ENCODE results near the gene DYNLT1.

DYNLT1 gene

DNA sequence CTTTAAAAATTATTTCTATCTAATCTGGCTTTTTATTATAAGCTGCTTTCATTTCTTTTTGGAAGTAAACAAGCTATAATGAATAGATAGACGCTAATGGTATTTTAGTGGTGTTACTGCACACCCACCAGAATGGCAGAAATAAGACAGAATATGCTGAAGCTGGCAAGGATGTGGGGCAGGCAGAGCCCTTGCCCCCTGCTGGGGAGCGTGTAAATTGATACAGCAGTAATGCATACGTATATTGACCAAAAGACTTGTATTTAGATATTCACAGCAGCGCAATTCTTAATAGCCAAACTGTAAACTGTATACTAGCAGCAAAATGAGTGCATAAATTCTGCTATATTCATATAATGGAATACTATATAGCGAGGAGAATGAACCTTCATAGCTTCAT lies 49.3 kb downstream of the DYNLT1 start:
- no peak for DNase-seq

DNA sequence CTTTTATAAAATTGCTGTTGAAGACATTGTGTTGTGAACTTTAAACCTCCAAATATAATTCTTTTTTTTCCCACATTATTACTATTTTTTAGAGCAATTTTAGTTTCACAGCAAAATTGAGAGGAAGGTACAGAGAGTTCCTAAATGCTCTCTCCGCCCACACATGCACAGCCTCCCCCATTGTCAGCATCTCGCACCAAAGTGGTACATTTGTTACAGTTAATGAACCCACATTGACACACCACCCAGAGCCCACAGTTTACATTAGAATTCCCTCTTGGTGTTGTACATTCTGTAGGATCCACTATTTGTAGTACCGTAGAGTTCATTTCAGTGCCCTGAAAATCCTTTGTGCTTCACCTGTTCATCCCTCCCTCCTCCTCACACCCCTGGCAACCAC lies 50.9 kb downstream of the DYNLT1 start:
- no peak for DNase-seq

DNA sequence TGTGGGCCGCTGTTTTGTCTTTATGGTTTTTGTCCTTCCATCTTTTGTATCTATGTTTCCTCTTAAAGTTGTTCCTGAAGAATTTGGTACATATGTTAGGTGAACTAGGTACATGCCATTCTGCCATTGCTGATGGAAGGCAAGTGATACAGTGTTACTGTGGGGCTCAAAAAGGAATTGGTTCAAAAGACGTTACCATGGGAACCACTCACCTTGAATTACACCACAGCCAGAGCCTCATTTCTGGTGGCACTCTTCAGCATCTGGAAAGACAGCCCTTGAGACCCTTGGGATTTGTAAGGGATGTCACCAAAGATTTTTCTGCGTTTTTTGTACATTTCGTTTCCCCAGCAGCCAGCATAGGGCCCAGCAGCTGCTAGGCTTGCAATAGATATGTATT lies 52.7 kb downstream of the DYNLT1 start:
- DNase-seq, result no peak

DNA sequence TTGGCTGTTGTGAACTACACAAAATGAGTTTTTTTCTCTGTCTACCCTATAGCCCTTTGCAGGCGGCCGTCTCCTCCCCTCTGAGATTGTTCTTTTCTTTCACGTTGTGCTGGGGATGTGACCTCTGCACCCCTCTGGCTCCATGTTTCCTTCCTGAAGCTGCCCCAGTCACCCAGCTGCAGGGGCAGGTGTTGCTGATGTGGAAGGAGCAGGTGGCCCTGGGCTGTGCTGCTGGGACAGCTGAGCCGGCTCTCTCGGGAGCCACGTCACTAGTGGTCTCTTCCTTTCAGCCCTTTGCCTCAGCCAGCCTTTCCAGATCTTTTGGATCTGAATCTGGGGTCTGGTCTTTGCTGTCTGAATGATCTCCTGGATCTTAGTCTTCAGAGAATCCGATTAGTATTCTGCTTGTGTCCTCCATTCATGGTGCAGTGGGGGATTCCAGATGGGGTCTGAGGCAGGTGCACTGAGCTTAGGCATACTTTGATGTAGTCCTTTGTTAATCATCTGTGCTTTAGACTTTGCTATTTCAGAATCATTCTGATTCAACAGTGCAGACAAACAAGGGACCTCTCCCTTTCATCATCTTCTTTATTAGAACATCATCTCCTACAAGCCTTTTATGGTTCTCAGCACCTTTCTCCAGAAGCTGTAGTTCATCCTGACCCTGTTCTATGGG lies 53.3 kb downstream of the DYNLT1 start:
- no peak for DNase-seq

DNA sequence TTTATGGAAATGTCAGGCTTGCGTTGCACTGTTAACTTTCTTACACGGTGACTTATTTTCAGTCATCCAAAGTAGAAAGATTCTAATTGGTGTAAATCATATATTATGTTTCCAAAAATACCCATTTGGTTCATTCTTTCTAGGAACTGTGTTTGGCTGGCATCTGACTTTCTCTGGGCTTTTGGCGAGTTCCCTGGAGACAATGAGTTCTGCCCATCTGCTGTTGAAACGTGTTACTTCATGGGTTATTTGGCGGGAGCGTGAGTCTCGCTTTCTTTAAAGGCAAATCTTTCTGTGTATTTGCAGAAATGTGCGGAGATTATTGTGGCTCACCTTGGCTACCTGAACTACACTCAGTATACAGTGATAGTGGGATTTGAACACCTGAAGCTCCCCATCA lies 55.2 kb downstream of the DYNLT1 start:
- no peak for DNase-seq

DNA sequence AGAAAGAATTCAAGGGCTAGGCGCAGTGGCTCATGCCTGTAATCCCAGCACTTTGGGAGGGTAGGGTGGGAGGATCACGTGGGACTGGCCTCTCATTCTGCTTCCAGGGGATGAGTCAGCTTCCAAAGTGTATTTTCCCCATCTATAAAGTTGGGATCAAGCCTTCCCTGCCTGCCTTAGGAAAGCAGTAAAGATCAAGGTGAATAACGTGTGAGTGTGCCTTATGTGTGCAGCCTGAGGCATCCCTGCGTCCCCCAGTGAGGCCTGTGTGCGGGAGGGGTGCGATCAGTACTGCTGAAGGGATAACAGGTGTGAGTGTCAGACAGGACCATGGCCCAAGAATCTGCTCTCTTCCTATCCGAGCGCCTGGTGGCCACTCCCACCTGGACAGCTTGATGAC lies 57.9 kb downstream of the DYNLT1 start:
- DNase-seq, result no peak

Measured in NCI-H1105 treated with DMSO at 0.1 percent for 48 hours (cell line).